ENCODE data around the gene HTRA1.
A peak's percentile ranks its signal among the peaks of the same experiment; 100 is the strongest.

The HTRA1 gene

GRCh38 chr10:122495406-122496340, 34.3 kb downstream of the HTRA1 start:
- no peak for DNase-seq (ENCODE audit: low read depth in 3 of 3)

- DNase-seq (ENCODE audit: low read depth in 3 of 3): no peak
Observed at GRCh38 chr10:122497241-122497640, 35.9 kb downstream of the HTRA1 start.

GRCh38 chr10:122498521-122498920, 37.2 kb downstream of the HTRA1 start:
- DNase-seq (ENCODE audit: low read depth in 3 of 3): no peak

GRCh38 chr10:122499012-122499411, 37.7 kb downstream of the HTRA1 start:
- DNase-seq (ENCODE audit: low read depth in 3 of 3): no peak

- DNase-seq (ENCODE audit: low read depth in 3 of 3): no peak
Observed at GRCh38 chr10:122499491-122499941, 38.2 kb downstream of the HTRA1 start.

GRCh38 chr10:122500194-122500593, 38.8 kb downstream of the HTRA1 start:
- DNase-seq (ENCODE audit: low read depth in 3 of 3): no peak

- no peak for DNase-seq (ENCODE audit: low read depth in 3 of 3)
Observed at GRCh38 chr10:122500726-122501125, 39.4 kb downstream of the HTRA1 start.

GRCh38 chr10:122503012-122503411, 41.7 kb downstream of the HTRA1 start:
- DNase-seq (ENCODE audit: low read depth in 3 of 3): no peak

GRCh38 chr10:122503886-122504609, 42.7 kb downstream of the HTRA1 start:
- no peak for DNase-seq (ENCODE audit: low read depth in 3 of 3)

- no peak for DNase-seq (ENCODE audit: low read depth in 3 of 3)
Observed at GRCh38 chr10:122504610-122504950, 43.2 kb downstream of the HTRA1 start.

- DNase-seq (ENCODE audit: low read depth in 3 of 3): no peak
Observed at GRCh38 chr10:122505011-122505410, 43.7 kb downstream of the HTRA1 start.

- no peak for DNase-seq (ENCODE audit: low read depth in 3 of 3)
Observed at GRCh38 chr10:122505885-122506645, 44.7 kb downstream of the HTRA1 start.

- no peak for DNase-seq (ENCODE audit: low read depth in 3 of 3)
Observed at GRCh38 chr10:122507616-122508015, 46.3 kb downstream of the HTRA1 start.

GRCh38 chr10:122508021-122508420, 46.7 kb downstream of the HTRA1 start:
- no peak for DNase-seq (ENCODE audit: low read depth in 3 of 3)

- no peak for DNase-seq (ENCODE audit: low read depth in 3 of 3)
Observed at GRCh38 chr10:122509323-122509722, 48.0 kb downstream of the HTRA1 start.

- DNase-seq (ENCODE audit: low read depth in 3 of 3): no peak
Observed at GRCh38 chr10:122510326-122510725, 49.0 kb downstream of the HTRA1 start.

- no peak for DNase-seq (ENCODE audit: low read depth in 3 of 3)
Observed at GRCh38 chr10:122510736-122511135, 49.4 kb downstream of the HTRA1 start.

GRCh38 chr10:122513053-122513452, 51.7 kb downstream of the HTRA1 start:
- DNase-seq (ENCODE audit: low read depth in 3 of 3): no peak

GRCh38 chr10:122514045-122514840, 52.9 kb downstream of the HTRA1 start:
- DNase-seq (ENCODE audit: low read depth in 3 of 3): no peak

- DNase-seq (ENCODE audit: low read depth in 3 of 3): no peak
Observed at GRCh38 chr10:122515022-122515424, 53.7 kb downstream of the HTRA1 start.

GRCh38 chr10:122515588-122516231, 54.4 kb downstream of the HTRA1 start:
- peak in 2 of 3 experiments; percentile 10 to 57 for DNase-seq (ENCODE audit: low read depth in 3 of 3)
